Fibroblast of skin of scalp (primary cell): ENCODE measurements around the gene PCED1B.
"Not testable (repeated sequence)": the region's sequence is repeated elsewhere in the genome, so short reads cannot be mapped to it uniquely, and the experiment has no call there.

ENCODE experiments used
- DNase-seq: peaks from one replicate; pipeline ENCODE4 v3.0.0-alpha.2; 2013

PCED1B gene

GRCh38 chr12:47214001-47214619, 134.7 kb downstream of the PCED1B start:
- no peak for DNase-seq

GRCh38 chr12:47214771-47215170, 135.3 kb downstream of the PCED1B start:
- DNase-seq, result no peak

GRCh38 chr12:47216150-47216677, 136.8 kb downstream of the PCED1B start:
- DNase-seq, result no peak

- not testable (repeated sequence) for DNase-seq
Observed at GRCh38 chr12:47217595-47217869, 138.1 kb downstream of the PCED1B start.

- no peak for DNase-seq
Observed at GRCh38 chr12:47218191-47218654, 138.8 kb downstream of the PCED1B start.

GRCh38 chr12:47219243-47219642, 139.8 kb downstream of the PCED1B start:
- no peak for DNase-seq

- peak; percentile 7 for DNase-seq
Observed at GRCh38 chr12:47221256-47222023, 142.0 kb downstream of the PCED1B start.

- DNase-seq, result no peak
Observed at GRCh38 chr12:47222520-47223030, 143.2 kb downstream of the PCED1B start.

- no peak for DNase-seq
Observed at GRCh38 chr12:47223031-47223847, 143.8 kb downstream of the PCED1B start.

GRCh38 chr12:47223848-47224213, 144.4 kb downstream of the PCED1B start:
- DNase-seq, result no peak

GRCh38 chr12:47224563-47225133, 145.2 kb downstream of the PCED1B start:
- no peak for DNase-seq

GRCh38 chr12:47225356-47225755, 145.9 kb downstream of the PCED1B start:
- DNase-seq, result no peak

- DNase-seq, result no peak
Observed at GRCh38 chr12:47226199-47226598, 146.8 kb downstream of the PCED1B start.

- no peak for DNase-seq
Observed at GRCh38 chr12:47228802-47229201, 149.4 kb downstream of the PCED1B start.

- no peak for DNase-seq
Observed at GRCh38 chr12:47231456-47231855, 152.0 kb downstream of the PCED1B start.

GRCh38 chr12:47234576-47235141, 155.2 kb downstream of the PCED1B start:
- no peak for DNase-seq

- DNase-seq, result no peak
Observed at GRCh38 chr12:47235258-47236040, 156.0 kb downstream of the PCED1B start.

- DNase-seq, result peak; percentile 78
Observed at GRCh38 chr12:47236109-47236714, 156.8 kb downstream of the PCED1B start.

- DNase-seq, result peak; percentile 12
Observed at GRCh38 chr12:47237751-47238211, 158.4 kb downstream of the PCED1B start.

- peak; percentile 20 for DNase-seq
Observed at GRCh38 chr12:47238669-47239114, 159.3 kb downstream of the PCED1B start.

- DNase-seq, result no peak
Observed at GRCh38 chr12:47242426-47242825, 163.0 kb downstream of the PCED1B start.
